GM21825 (cell line): ENCODE results near the gene ARHGAP25.

Source experiments
- ATAC-seq: cut with Tn5 transposase; IDR thresholded peaks from one replicate; pipeline ENCODE4 v1.9.1; 2021; ENCODE audit warnings: mild to moderate bottlenecking, moderate library complexity; ENCODE audit not compliant: unreplicated experiment

Gene ARHGAP25

GRCh38 chr2:68734688-68735525 lies at the start of gene ARHGAP25:
ARHGAP25 (plus strand) TSS chr2:68734811; CDS start chr2:68735200, 389 bp downstream.
- ATAC-seq: peak; percentile 53

GRCh38 chr2:68686178-68686577 lies 48.4 kb upstream of the ARHGAP25 start:
- no peak for ATAC-seq

GRCh38 chr2:68687018-68687417 lies 47.6 kb upstream of the ARHGAP25 start:
- no peak for ATAC-seq

GRCh38 chr2:68689553-68690537 lies 44.8 kb upstream of the ARHGAP25 start:
- ATAC-seq: peak; percentile 85

GRCh38 chr2:68690851-68691250 lies 43.8 kb upstream of the ARHGAP25 start:
- no peak for ATAC-seq

GRCh38 chr2:68692511-68692910 lies 42.1 kb upstream of the ARHGAP25 start:
- no peak for ATAC-seq

GRCh38 chr2:68693951-68694350 lies 40.7 kb upstream of the ARHGAP25 start:
- ATAC-seq: no peak

- no peak for ATAC-seq
Observed at GRCh38 chr2:68695971-68696370, 38.6 kb upstream of the ARHGAP25 start.

- no peak for ATAC-seq
Observed at GRCh38 chr2:68696554-68696953, 38.1 kb upstream of the ARHGAP25 start.

GRCh38 chr2:68698567-68699377 lies 35.8 kb upstream of the ARHGAP25 start:
- no peak for ATAC-seq

- ATAC-seq: no peak
Observed at GRCh38 chr2:68700560-68700959, 34.1 kb upstream of the ARHGAP25 start.

- ATAC-seq: no peak
Observed at GRCh38 chr2:68706637-68707036, 28.0 kb upstream of the ARHGAP25 start.

- no peak for ATAC-seq
Observed at GRCh38 chr2:68708629-68709028, 26.0 kb upstream of the ARHGAP25 start.

GRCh38 chr2:68709421-68709911 lies 25.1 kb upstream of the ARHGAP25 start:
- ATAC-seq: no peak

- no peak for ATAC-seq
Observed at GRCh38 chr2:68710336-68710735, 24.3 kb upstream of the ARHGAP25 start.

- no peak for ATAC-seq
Observed at GRCh38 chr2:68710756-68711155, 23.9 kb upstream of the ARHGAP25 start.

GRCh38 chr2:68714866-68715265 lies 19.7 kb upstream of the ARHGAP25 start:
- peak; percentile 92 for ATAC-seq

- peak; percentile 39 for ATAC-seq
Observed at GRCh38 chr2:68715353-68716041, 19.1 kb upstream of the ARHGAP25 start.

- no peak for ATAC-seq
Observed at GRCh38 chr2:68716604-68717304, 17.9 kb upstream of the ARHGAP25 start.
